Upper lobe of left lung (tissue), 6 donors: Measurements from ENCODE around the gene PHEX. TPM values are rescaled to one million over a fixed set of nuclear protein-coding genes. Genes with fewer than 3 reads are reported as not detected.

ENCODE experiments used
- ATAC-seq, 2 donors: fragments of 200-7000 bp; cut with Tn5 transposase; one replicate each; pipeline ENCODE4 v1.9.1; 2022; ENCODE audit warnings: mild to moderate bottlenecking in 2 of 2, moderate library complexity in 2 of 2; ENCODE audit not compliant: low FRiP score in 2 of 2
- DNase-seq, 2 donors: peaks; one replicate each; pipeline ENCODE4 v3.0.0-alpha.2; 2019 to 2020
- H3K27ac ChIP-seq, 4 donors: fragments of 200-600 bp; sonication (generic); one replicate each; pipeline ENCODE4 v1.5.1; 2016 to 2019
- H3K27me3 ChIP-seq, 4 donors: fragments of 200-600 bp; sonication (generic); one replicate each; pipeline ENCODE4 v1.5.1; 2017 to 2019
- H3K36me3 ChIP-seq, 4 donors: fragments of 200-600 bp; sonication (generic); one replicate each; pipeline ENCODE4 v1.5.1; 2016 to 2019
- H3K4me1 ChIP-seq, 4 donors: fragments of 200-600 bp; sonication (generic); one replicate each; pipeline ENCODE4 v1.5.1; 2018 to 2019
- H3K4me3 ChIP-seq, 4 donors: fragments of 200-600 bp; sonication (generic); one replicate each; pipeline ENCODE4 v1.5.1; 2017 to 2019; ENCODE audit warnings: mild to moderate bottlenecking in 2 of 4, moderate library complexity in 1 of 4
- H3K9me3 ChIP-seq, 4 donors: fragments of 200-600 bp; sonication (generic); one replicate each; pipeline ENCODE4 v1.5.1; 2018 to 2019
- EP300 ChIP-seq, 4 donors: sonication (generic); formaldehyde crosslinking; IDR thresholded peaks; one replicate each; pipeline ENCODE4 v1.5.1; 2017; ENCODE audit warnings: antibody characterized with exemption in 4 of 4, control low read depth in 2 of 4
- POLR2A ChIP-seq, 4 donors: fragments of 450-650 bp; IDR thresholded peaks; one replicate each; pipeline ENCODE4 v1.5.1; 2016 to 2017; ENCODE audit warnings: antibody characterized with exemption in 4 of 4, mild to moderate bottlenecking in 2 of 4
- POLR2AphosphoS5 ChIP-seq, 2 donors: sonication (generic); formaldehyde crosslinking; IDR thresholded peaks; one replicate each; pipeline ENCODE4 v1.5.1; 2017; ENCODE audit warnings: antibody characterized with exemption in 2 of 2
- WGBS, 2 donors: methylation state at CpG; one replicate each; pipeline ENCODE4 v1.1.5; 2017 to 2018; 5-methylcytosine and 5-hydroxymethylcytosine counted together
- total RNA-seq, 6 donors: library from RNA; depleted of rRNA in 4 of 6; stranded (reverse); fragments of >200 nt in 4 of 6; gene quantifications; one replicate each; pipeline versions ENCODE4 v1.1.0 to v1.2.1, GENCODE V29; 2016 to 2021
- TF ChIP-seq, protein P1 (sequence below), 6 experiments: fragments of 450-650 bp in 4 of 6; fragments of 200-600 bp in 2 of 6; sonication (generic) in 2 of 6; IDR thresholded peaks; one replicate each; pipeline ENCODE4 v1.5.1; 2016 to 2019; ENCODE audit warnings: antibody characterized with exemption in 6 of 6
- donor health status: DM: no; HTN: no; CAD: no; lungs with moderate emphysema.
- donor health status: DM: no; HTN: yes; CAD: no; lungs with severe emphysema.

PHEX gene
- total RNA-seq, 6 donors from 2014 or later: 0.80 to 4.9 (median 1.4) TPM

DNA sequence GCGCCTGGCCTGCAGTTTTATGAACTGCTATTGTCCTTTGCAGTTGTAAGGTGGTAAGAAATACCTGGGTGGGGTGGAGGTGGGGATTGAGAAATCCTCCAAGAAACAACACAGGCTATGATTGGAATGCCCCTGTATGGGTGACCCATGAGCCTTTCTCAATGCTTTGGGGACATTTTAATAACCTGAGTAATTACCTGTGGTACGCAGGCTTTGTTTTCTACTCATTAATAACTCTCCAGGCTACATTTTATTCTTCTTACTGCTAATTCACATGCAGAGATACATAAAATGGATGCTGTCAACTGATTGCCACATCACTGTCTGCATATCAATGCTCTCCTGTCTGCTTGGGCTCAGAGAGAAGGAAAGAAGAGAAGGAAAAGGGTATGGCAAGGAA, 41.8 kb downstream of the PHEX start:
- no peak overlapping the region for H3K27ac ChIP-seq
- H3K9me3 ChIP-seq: no peaks in the 10 kb centered on the region
- 91 to 100% methylated on average over 1 to 2 of the region's 2 CpGs for WGBS, 2 donors
- H3K4me1 ChIP-seq: no peaks in the 10 kb centered on the region
- no peak overlapping the region for H3K4me3 ChIP-seq
- H3K27me3 ChIP-seq: no peaks in the 10 kb centered on the region
- no peak for DNase-seq
- H3K36me3 ChIP-seq: no peaks in the 10 kb centered on the region
- no peak for ATAC-seq
- TF ChIP-seq, protein P1, sequence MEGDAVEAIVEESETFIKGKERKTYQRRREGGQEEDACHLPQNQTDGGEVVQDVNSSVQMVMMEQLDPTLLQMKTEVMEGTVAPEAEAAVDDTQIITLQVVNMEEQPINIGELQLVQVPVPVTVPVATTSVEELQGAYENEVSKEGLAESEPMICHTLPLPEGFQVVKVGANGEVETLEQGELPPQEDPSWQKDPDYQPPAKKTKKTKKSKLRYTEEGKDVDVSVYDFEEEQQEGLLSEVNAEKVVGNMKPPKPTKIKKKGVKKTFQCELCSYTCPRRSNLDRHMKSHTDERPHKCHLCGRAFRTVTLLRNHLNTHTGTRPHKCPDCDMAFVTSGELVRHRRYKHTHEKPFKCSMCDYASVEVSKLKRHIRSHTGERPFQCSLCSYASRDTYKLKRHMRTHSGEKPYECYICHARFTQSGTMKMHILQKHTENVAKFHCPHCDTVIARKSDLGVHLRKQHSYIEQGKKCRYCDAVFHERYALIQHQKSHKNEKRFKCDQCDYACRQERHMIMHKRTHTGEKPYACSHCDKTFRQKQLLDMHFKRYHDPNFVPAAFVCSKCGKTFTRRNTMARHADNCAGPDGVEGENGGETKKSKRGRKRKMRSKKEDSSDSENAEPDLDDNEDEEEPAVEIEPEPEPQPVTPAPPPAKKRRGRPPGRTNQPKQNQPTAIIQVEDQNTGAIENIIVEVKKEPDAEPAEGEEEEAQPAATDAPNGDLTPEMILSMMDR (IDR thresholded peaks at IDR 0.05): no peak
- TF ChIP-seq POLR2AphosphoS5 (IDR thresholded peaks at IDR 0.05): no peak
- no peak for TF ChIP-seq POLR2A (IDR thresholded peaks at IDR 0.05)

- no peaks in the 10 kb centered on the region for H3K36me3 ChIP-seq
- 77 to 90% methylated on average over 2 of the region's 2 CpGs for WGBS, 2 donors
- ATAC-seq (no peak), DNase-seq (no peak)
- H3K27me3 ChIP-seq: no peaks in the 10 kb centered on the region
- TF ChIP-seq POLR2A (IDR thresholded peaks at IDR 0.05) (no peak), POLR2AphosphoS5 (IDR thresholded peaks at IDR 0.05) (no peak), EP300 (IDR thresholded peaks at IDR 0.05) (no peak)
- TF ChIP-seq, protein P1 (IDR thresholded peaks at IDR 0.05): no peak
- H3K4me1 ChIP-seq: no peaks in the 10 kb centered on the region
- H3K9me3 ChIP-seq: no peaks in the 10 kb centered on the region
- H3K4me3 ChIP-seq: no peak overlapping the region
- no peak overlapping the region for H3K27ac ChIP-seq
Observed at GRCh38 chrX:22078117-22078516, 46.0 kb downstream of the PHEX start.

DNA sequence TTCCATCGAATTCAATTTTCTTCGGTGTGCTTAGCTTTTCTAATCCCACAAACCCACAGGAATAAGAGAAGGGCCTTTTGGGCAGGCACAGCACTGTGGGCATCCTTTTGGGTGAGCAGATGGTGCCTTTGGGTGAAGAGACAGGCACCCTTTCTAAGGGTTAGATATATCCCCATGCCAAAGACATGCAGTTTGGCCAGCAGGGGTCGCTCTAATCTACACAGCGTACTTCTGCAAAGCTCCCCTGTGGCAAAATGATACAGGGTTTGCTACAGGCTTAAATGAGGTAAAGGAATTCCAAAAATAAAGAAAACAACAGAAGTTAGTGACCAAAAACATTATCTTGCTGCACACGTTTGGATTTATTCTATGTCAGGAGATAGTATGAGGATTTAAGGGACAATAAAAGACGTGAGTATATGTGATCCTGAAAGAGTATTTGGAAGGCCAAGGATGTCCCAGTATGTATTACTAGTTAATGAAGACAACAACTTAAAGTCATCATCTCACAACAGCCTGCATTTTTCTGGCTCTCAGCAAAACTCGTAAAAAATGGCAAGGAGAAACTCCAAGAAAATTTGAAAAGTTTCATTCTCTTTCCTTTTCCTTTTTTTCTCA, 49.5 kb downstream of the PHEX start:
- TF ChIP-seq POLR2A (IDR thresholded peaks at IDR 0.05): no peak
- TF ChIP-seq, protein P1 (IDR thresholded peaks at IDR 0.05): peak; percentile 17 to 50 (median 32)
- TF ChIP-seq POLR2AphosphoS5 (IDR thresholded peaks at IDR 0.05): no peak
- no peak for TF ChIP-seq EP300 (IDR thresholded peaks at IDR 0.05)
- Histone ChIP-seq H3K36me3 (no peaks in the 10 kb centered on the region), H3K9me3 (no peaks in the 10 kb centered on the region), H3K27ac (no peak overlapping the region), H3K4me1 (no peaks in the 10 kb centered on the region), H3K27me3 (no peaks in the 10 kb centered on the region), H3K4me3 (no peak overlapping the region)
- 31 to 53% methylated on average over 7 of the region's 7 CpGs for WGBS, 2 donors
- ATAC-seq: peak; percentile 63 to 66
- DNase-seq: peak in 1 of 2 donors; percentile 37

DNA sequence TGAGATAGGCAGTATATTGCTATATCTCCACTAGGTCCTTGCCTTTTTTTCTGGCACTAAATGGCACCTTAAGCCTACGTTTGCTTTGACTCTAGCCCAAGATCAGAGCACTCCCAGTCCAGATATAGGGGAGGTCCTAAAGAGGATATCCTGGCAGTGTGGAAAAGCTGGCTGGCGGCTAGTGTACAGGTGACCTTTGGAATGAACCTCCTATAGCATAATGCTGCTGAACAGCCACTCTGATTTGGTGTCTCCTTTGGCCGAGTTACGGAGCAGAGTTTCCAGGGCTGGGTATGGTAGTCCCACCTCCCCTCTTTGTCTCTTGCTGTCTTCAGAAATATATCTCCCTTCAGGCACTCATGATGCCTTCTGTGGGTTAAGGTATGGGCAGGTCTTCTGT, 53.9 kb downstream of the PHEX start:
- Histone ChIP-seq H3K4me3 (no peak overlapping the region), H3K36me3 (no peaks in the 10 kb centered on the region), H3K27ac (no peak overlapping the region), H3K4me1 (no peaks in the 10 kb centered on the region), H3K27me3 (no peaks in the 10 kb centered on the region), H3K9me3 (no peaks in the 10 kb centered on the region)
- ATAC-seq (no peak), DNase-seq (no peak)
- no peak for TF ChIP-seq POLR2A (IDR thresholded peaks at IDR 0.05)
- no peak for TF ChIP-seq EP300 (IDR thresholded peaks at IDR 0.05)
- TF ChIP-seq POLR2AphosphoS5 (IDR thresholded peaks at IDR 0.05): no peak
- TF ChIP-seq, protein P1 (IDR thresholded peaks at IDR 0.05): no peak
- WGBS, 2 donors: 75% methylated on average over 4 of the region's 4 CpGs; no CpG with 5 or more reads in 1 of the 2 donors

GRCh38 chrX:22087011-22087557, 55.0 kb downstream of the PHEX start:
- no peak overlapping the region for H3K4me3 ChIP-seq
- DNase-seq (no peak), ATAC-seq (no peak)
- no peaks in the 10 kb centered on the region for H3K4me1 ChIP-seq
- no peaks in the 10 kb centered on the region for H3K36me3 ChIP-seq
- TF ChIP-seq, protein P1 (IDR thresholded peaks at IDR 0.05): no peak
- no peak for TF ChIP-seq EP300 (IDR thresholded peaks at IDR 0.05)
- no peak for TF ChIP-seq POLR2A (IDR thresholded peaks at IDR 0.05)
- no peak for TF ChIP-seq POLR2AphosphoS5 (IDR thresholded peaks at IDR 0.05)
- no peaks in the 10 kb centered on the region for H3K9me3 ChIP-seq
- no peaks in the 10 kb centered on the region for H3K27me3 ChIP-seq
- H3K27ac ChIP-seq: no peak overlapping the region
- 60 to 83% methylated on average over 3 of the region's 3 CpGs for WGBS, 2 donors
